ENCODE measurements around the gene OGFOD1. TPM values are rescaled to one million over a fixed set of nuclear protein-coding genes. Genes with fewer than 3 reads are reported as not detected.
"Not testable (repeated sequence)": the region's sequence is repeated elsewhere in the genome, so short reads cannot be mapped to it uniquely, and the experiment has no call there.

The OGFOD1 gene
- total RNA-seq, 6 experiments from 2014 or later = 12.2 to 32.0 (median 17.4) TPM

DNA sequence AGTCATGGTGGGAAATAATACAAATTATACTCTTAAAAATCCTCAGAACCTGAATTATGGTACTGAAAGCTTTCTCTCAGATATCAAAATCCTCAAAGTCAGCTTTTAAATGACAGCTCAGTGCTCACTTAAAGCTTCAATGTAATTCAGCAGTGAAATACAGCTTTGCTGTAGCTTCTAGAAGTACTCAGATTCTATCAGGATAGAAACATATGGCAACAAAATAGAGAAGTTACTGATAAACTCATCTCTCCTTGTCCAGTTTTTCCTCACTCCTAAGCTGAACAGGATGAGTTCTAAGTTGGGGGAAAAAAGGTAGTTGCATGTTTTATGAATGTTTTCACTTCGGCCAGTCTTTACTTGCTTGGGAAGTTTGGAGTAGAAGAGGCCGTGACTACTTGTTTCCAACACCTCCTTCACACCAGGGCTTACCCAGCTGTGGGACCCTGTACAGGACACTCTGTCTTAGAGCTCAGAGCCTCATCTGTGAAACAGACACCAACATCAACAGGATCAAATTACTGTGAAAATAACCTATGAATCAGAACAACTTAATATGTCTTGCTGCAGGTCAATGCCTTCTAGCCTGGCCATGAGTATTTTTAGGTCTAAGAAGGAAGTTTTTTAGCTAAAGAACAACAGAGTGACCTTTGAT, 30.2 kb downstream of the OGFOD1 start:
- no peak overlapping the region for H3K27ac ChIP-seq
- TF ChIP-seq, protein P1, sequence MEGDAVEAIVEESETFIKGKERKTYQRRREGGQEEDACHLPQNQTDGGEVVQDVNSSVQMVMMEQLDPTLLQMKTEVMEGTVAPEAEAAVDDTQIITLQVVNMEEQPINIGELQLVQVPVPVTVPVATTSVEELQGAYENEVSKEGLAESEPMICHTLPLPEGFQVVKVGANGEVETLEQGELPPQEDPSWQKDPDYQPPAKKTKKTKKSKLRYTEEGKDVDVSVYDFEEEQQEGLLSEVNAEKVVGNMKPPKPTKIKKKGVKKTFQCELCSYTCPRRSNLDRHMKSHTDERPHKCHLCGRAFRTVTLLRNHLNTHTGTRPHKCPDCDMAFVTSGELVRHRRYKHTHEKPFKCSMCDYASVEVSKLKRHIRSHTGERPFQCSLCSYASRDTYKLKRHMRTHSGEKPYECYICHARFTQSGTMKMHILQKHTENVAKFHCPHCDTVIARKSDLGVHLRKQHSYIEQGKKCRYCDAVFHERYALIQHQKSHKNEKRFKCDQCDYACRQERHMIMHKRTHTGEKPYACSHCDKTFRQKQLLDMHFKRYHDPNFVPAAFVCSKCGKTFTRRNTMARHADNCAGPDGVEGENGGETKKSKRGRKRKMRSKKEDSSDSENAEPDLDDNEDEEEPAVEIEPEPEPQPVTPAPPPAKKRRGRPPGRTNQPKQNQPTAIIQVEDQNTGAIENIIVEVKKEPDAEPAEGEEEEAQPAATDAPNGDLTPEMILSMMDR (IDR thresholded peaks at IDR 0.05) = no peak
- TF ChIP-seq POLR2A (IDR thresholded peaks at IDR 0.05) = no peak
- peaks cover 0 to 16% (median 8%) of the 10 kb centered on the region in 4 donors for H3K36me3 ChIP-seq
- 100% methylated on average over 2 of the region's 2 CpGs for WGBS (ENCODE audit: insufficient coverage, low coverage, low lambda C conversion rate, missing lambda C conversion rate)
- ATAC-seq = no peak
- no peak overlapping the region for H3K4me3 ChIP-seq
- H3K9me3 ChIP-seq = no peaks in the 10 kb centered on the region
- H3K4me1 ChIP-seq = no peaks in the 10 kb centered on the region
- no peaks in the 10 kb centered on the region for H3K27me3 ChIP-seq
- DNase-seq = no peak
- intact Hi-C loops (cut with DNase I) = no loop called here

DNA sequence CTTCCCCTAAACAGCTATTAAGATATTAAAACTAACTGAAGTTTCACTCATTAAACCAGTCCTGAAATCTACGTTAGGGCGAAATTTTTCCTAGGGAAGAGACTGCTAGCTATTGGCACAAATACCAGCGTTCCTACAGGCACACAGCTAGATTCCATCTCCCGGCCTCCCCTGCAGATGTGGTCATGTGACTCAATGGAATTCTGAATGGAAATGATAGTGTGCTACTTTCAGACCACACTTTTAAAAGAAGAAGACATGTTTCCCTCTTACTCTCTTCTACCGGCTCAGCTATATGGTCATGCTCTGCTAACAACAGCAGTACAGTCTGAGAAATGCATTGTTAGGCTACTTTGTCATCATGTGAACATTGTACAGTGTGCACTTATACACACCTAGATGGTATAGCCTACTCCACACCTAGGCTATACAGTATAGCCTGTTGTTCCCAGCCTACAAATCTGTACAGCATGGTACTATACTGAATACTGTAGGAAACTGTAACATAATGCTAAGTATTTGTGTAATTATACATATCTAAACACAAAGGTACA, 31.4 kb downstream of the OGFOD1 start:
- 87% methylated on average over 4 of the region's 5 CpGs for WGBS (ENCODE audit: insufficient coverage, low coverage, low lambda C conversion rate, missing lambda C conversion rate)
- Histone ChIP-seq H3K4me1 (no peaks in the 10 kb centered on the region), H3K9me3 (no peaks in the 10 kb centered on the region), H3K27me3 (no peaks in the 10 kb centered on the region), H3K36me3 (peaks cover 0 to 5% (median 2%) of the 10 kb centered on the region in 4 donors), H3K4me3 (no peak overlapping the region), H3K27ac (no peak overlapping the region)
- ATAC-seq (no peak), DNase-seq (no peak)
- TF ChIP-seq, protein P1 (IDR thresholded peaks at IDR 0.05) = no peak
- no peak for TF ChIP-seq POLR2A (IDR thresholded peaks at IDR 0.05)
- intact Hi-C loops (cut with DNase I) = no loop called here

DNA sequence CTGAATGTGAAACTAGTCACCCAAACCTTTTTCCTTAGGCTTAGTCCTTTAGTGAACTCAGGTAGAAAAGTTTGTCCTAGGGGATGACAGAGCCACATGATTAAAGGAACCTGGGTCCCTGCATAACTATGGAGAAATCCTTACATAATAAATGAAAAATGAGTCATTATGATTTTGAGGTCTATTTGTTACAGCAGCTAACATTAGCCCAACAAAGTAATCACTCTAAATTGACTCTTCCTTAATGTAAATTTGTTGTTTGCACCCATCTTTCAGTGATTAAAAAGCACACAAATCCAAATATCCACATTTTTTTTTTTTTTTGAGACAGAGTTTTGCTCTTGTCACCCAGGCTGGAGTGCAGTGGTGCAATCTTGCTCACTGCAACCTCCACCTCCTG, 32.0 kb downstream of the OGFOD1 start:
- H3K27me3 ChIP-seq = no peaks in the 10 kb centered on the region
- intact Hi-C loops (cut with DNase I) = no loop called here
- no peak for ATAC-seq
- no peak for DNase-seq
- no peaks in the 10 kb centered on the region for H3K9me3 ChIP-seq
- H3K36me3 ChIP-seq = peaks cover 0 to 4% (median 2%) of the 10 kb centered on the region in 4 donors
- no peaks in the 10 kb centered on the region for H3K4me1 ChIP-seq
- no peak overlapping the region for H3K4me3 ChIP-seq
- no peak overlapping the region for H3K27ac ChIP-seq
- no peak for TF ChIP-seq POLR2A (IDR thresholded peaks at IDR 0.05)
- TF ChIP-seq, protein P1 (IDR thresholded peaks at IDR 0.05) = no peak

DNA sequence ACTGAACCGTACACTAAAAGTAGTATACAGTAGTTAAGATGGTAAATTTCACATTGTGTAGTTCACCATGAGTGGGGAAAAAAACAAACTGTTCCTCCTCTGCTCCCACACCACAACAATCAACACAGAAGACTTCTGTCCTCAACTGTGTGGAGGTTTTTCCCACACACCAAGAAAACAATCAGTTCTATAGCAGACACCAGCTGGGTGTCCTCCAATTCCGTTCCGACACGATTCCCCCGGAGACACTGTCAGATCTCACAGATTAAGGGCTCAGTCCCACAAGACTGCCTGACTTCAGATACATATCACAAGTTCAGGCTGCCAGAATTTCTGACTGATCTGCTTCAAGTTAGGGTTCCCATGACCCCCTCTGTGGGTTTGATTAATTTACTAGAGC, 36.7 kb downstream of the OGFOD1 start:
- no peaks in the 10 kb centered on the region for H3K9me3 ChIP-seq
- H3K36me3 ChIP-seq = no peaks in the 10 kb centered on the region
- no peaks in the 10 kb centered on the region for H3K27me3 ChIP-seq
- H3K4me3 ChIP-seq = no peak overlapping the region
- WGBS (ENCODE audit: insufficient coverage, low coverage, low lambda C conversion rate, missing lambda C conversion rate) = 84% methylated on average over 5 of the region's 5 CpGs
- no peak overlapping the region for H3K27ac ChIP-seq
- ATAC-seq (no peak), DNase-seq (no peak)
- TF ChIP-seq, protein P1 (IDR thresholded peaks at IDR 0.05) = no peak
- no peak for TF ChIP-seq POLR2A (IDR thresholded peaks at IDR 0.05)
- H3K4me1 ChIP-seq = no peaks in the 10 kb centered on the region
- intact Hi-C loops (cut with DNase I) = no loop called here

DNA sequence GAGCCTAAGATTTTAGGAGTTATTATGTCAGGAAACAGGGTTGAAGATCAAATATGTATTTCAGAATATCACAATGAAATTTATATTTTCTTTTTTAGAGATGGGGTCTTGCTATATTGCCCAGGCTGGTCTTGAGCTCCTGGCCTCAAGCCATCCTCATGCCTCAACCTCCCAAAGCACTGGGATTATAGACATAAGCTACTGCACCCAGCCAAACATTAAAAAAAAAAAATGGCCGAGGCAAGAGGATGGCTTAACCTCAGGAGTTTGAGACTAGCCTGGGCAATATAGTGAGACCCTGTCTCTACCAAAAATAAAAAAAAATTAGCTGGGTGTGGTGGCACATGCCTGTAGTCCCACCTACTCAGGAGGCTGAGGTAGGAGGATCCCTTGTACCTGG, 37.5 kb downstream of the OGFOD1 start:
- WGBS (ENCODE audit: insufficient coverage, low coverage, low lambda C conversion rate, missing lambda C conversion rate) = 67% methylated on average over 1 of the region's 1 CpG
- H3K9me3 ChIP-seq; H3K27me3 ChIP-seq; H3K4me3 ChIP-seq; H3K27ac ChIP-seq; H3K36me3 ChIP-seq; intact Hi-C loops (cut with DNase I); ATAC-seq; DNase-seq; H3K4me1 ChIP-seq: not testable (repeated sequence)

All from right lobe of liver (tissue), 6 donors.